Uterus (tissue), 4 donors: ENCODE measurements around the gene ADAMTS2. TPM values are rescaled to one million over a fixed set of nuclear protein-coding genes. Genes with fewer than 3 reads are reported as not detected.

Experiments
- DNase-seq, 2 donors: peaks; one replicate each; pipeline ENCODE4 v3.0.0-alpha.2; 2019 to 2020
- H3K27ac ChIP-seq, 2 donors: fragments of 200-600 bp; sonication (generic); 1 replicate in 1 of 2; 2 replicates in 1 of 2; pipeline ENCODE4 v1.5.1; 2016 to 2018
- H3K27me3 ChIP-seq, 2 donors: fragments of 200-600 bp; sonication (generic); one replicate each; pipeline ENCODE4 v1.5.1; 2018 to 2019; ENCODE audit warnings: control low read depth in 1 of 2
- H3K36me3 ChIP-seq, 2 donors: fragments of 200-600 bp; sonication (generic); one replicate each; pipeline ENCODE4 v1.5.1; 2019; ENCODE audit warnings: control low read depth in 1 of 2
- H3K4me1 ChIP-seq, 2 donors: fragments of 200-600 bp; sonication (generic); one replicate each; pipeline ENCODE4 v1.5.1; 2018 to 2019; ENCODE audit warnings: control low read depth in 1 of 2
- H3K4me3 ChIP-seq, 2 donors: fragments of 200-600 bp; sonication (generic); 1 replicate in 1 of 2; 2 replicates in 1 of 2; pipeline ENCODE4 v1.5.1; 2018 to 2019; ENCODE audit warnings: mild to moderate bottlenecking in 1 of 2
- H3K9me3 ChIP-seq, 2 donors: fragments of 200-600 bp; sonication (generic); one replicate each; pipeline ENCODE4 v1.5.1; 2019; ENCODE audit warnings: control low read depth in 1 of 2
- POLR2A ChIP-seq, 2 donors: fragments of 450-650 bp; IDR thresholded peaks; one replicate each; pipeline ENCODE4 v1.6.1; 2016; ENCODE audit warnings: antibody characterized with exemption in 2 of 2, mild to moderate bottlenecking in 1 of 2, moderate library complexity in 1 of 2
- intact Hi-C: fragments of 100-400 bp; cut with DNase I; formaldehyde crosslinking; loops from one replicate; pipeline ENCODE4 v1.15.1; 2023; ENCODE audit warnings: low total_unique reads
- total RNA-seq, 4 donors: library from RNA; depleted of rRNA in 3 of 4; stranded (reverse); fragments of >200 nt in 3 of 4; gene quantifications; one replicate each; pipeline versions ENCODE4 v1.1.0 to v1.2.4, GENCODE V29; 2014 to 2023
- TF ChIP-seq, protein P1 (sequence below), 4 experiments: fragments of 200-600 bp in 2 of 4; fragments of 450-650 bp in 2 of 4; sonication (generic) in 2 of 4; IDR thresholded peaks; one replicate each; pipeline ENCODE4 v1.5.1; 2016 to 2019; ENCODE audit warnings: antibody characterized with exemption in 4 of 4, mild to moderate bottlenecking in 2 of 4, moderate library complexity in 1 of 4
- donor health status: DM: yes; HTN: yes; CAD: no.

ADAMTS2 gene
- total RNA-seq, 4 donors from 2014 or later: 4.1 to 97.1 (median 40.3) TPM

DNA sequence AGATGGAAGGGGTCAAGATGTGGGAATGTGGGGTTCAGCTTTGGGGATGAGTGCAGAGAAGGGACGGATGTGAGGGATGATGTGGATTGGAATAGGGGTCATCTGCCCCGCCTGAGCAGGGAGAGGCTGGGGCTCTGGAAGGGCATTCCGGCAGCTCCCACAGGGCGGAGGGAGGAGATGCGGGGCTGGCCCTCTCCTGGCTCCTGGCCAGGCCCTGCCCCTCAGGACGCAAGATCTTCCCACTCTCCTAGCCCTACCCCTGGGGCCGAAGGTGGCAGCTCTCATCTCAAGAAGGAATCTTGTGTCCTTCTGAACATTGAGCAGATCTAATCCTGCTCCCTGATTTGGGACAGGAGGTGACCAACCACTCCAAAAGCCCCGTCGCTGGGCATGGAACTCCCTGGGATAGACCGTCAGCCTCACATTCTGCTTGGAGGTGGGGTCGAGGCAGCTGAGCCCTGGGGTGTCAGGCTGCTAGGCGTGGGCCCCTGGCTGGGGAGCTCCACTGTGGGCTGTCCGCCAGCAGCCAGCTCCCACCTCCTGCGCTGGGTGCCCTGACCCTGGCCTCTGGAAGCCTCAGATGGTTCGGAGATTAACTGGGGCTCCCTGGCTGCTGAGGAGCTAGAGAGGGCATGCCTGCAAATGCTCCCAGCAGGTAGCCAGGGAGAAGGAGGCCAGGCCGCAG lies 159.9 kb downstream of the ADAMTS2 start:
- TF ChIP-seq, protein P1, sequence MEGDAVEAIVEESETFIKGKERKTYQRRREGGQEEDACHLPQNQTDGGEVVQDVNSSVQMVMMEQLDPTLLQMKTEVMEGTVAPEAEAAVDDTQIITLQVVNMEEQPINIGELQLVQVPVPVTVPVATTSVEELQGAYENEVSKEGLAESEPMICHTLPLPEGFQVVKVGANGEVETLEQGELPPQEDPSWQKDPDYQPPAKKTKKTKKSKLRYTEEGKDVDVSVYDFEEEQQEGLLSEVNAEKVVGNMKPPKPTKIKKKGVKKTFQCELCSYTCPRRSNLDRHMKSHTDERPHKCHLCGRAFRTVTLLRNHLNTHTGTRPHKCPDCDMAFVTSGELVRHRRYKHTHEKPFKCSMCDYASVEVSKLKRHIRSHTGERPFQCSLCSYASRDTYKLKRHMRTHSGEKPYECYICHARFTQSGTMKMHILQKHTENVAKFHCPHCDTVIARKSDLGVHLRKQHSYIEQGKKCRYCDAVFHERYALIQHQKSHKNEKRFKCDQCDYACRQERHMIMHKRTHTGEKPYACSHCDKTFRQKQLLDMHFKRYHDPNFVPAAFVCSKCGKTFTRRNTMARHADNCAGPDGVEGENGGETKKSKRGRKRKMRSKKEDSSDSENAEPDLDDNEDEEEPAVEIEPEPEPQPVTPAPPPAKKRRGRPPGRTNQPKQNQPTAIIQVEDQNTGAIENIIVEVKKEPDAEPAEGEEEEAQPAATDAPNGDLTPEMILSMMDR (IDR thresholded peaks at IDR 0.05): no peak
- no peak for TF ChIP-seq POLR2A (IDR thresholded peaks at IDR 0.05)
- Histone ChIP-seq H3K36me3 (no peaks in the 10 kb centered on the region), H3K9me3 (no peaks in the 10 kb centered on the region), H3K4me3 (no peak overlapping the region), H3K27me3 (no peaks in the 10 kb centered on the region), H3K4me1 (no peaks in the 10 kb centered on the region), H3K27ac (no peak overlapping the region)
- intact Hi-C loops: no loop called here
- no peak for DNase-seq

- intact Hi-C loops: no loop called here
- no peaks in the 10 kb centered on the region for H3K27me3 ChIP-seq
- no peaks in the 10 kb centered on the region for H3K9me3 ChIP-seq
- TF ChIP-seq, protein P1 (IDR thresholded peaks at IDR 0.05): no peak
- no peak for TF ChIP-seq POLR2A (IDR thresholded peaks at IDR 0.05)
- H3K27ac ChIP-seq: no peak overlapping the region
- H3K4me1 ChIP-seq: no peaks in the 10 kb centered on the region
- no peak overlapping the region for H3K4me3 ChIP-seq
- DNase-seq: no peak
- H3K36me3 ChIP-seq: no peaks in the 10 kb centered on the region
Observed at GRCh38 chr5:179184521-179185050, 160.7 kb downstream of the ADAMTS2 start.

- Histone ChIP-seq H3K27me3 (no peaks in the 10 kb centered on the region), H3K27ac (no peak overlapping the region), H3K4me3 (no peak overlapping the region), H3K36me3 (no peaks in the 10 kb centered on the region), H3K4me1 (no peaks in the 10 kb centered on the region), H3K9me3 (no peaks in the 10 kb centered on the region)
- TF ChIP-seq POLR2A (IDR thresholded peaks at IDR 0.05): no peak
- no peak for DNase-seq
- intact Hi-C loops: no loop called here
Observed at GRCh38 chr5:179183481-179183880, 161.8 kb downstream of the ADAMTS2 start.

- no peaks in the 10 kb centered on the region for H3K4me1 ChIP-seq
- no peak overlapping the region for H3K4me3 ChIP-seq
- no peak overlapping the region for H3K27ac ChIP-seq
- H3K9me3 ChIP-seq: no peaks in the 10 kb centered on the region
- intact Hi-C loops: no loop called here
- H3K27me3 ChIP-seq: no peaks in the 10 kb centered on the region
- no peaks in the 10 kb centered on the region for H3K36me3 ChIP-seq
- no peak for TF ChIP-seq POLR2A (IDR thresholded peaks at IDR 0.05)
- TF ChIP-seq, protein P1 (IDR thresholded peaks at IDR 0.05): no peak
- DNase-seq: no peak
Observed at GRCh38 chr5:179182601-179183000, 162.7 kb downstream of the ADAMTS2 start.

DNA sequence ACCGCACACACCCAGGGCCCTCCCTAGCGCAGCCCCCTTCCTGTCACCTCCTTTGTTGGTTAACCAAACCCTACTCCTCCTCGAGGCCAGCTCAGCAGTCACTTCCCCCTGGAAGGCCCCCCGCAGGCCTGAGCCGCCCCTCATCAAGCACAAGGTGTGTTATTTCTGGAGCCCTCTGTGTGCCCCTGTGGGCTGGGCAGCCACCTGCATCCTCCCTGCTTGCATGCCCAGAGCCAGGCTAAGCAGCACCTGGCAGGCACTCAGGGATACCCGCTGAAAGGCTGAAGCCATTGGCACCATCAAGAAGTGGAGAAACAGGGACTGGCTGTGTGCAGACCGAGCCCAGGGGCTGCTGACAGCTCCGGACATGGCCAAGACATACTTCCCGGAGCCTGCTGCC lies 163.3 kb downstream of the ADAMTS2 start:
- no peaks in the 10 kb centered on the region for H3K27me3 ChIP-seq
- no peak for TF ChIP-seq POLR2A (IDR thresholded peaks at IDR 0.05)
- TF ChIP-seq, protein P1 (IDR thresholded peaks at IDR 0.05): no peak

More for the DNA sequence above, 163.3 kb downstream of the ADAMTS2 start:
- Histone ChIP-seq H3K27ac (no peak overlapping the region), H3K4me3 (no peak overlapping the region), H3K36me3 (no peaks in the 10 kb centered on the region), H3K9me3 (no peaks in the 10 kb centered on the region), H3K4me1 (no peaks in the 10 kb centered on the region)
- DNase-seq: no peak
- intact Hi-C loops: no loop called here
